Activated CD4-positive, alpha-beta T cell treated with anti-CD3 and anti-CD28 coated beads, Interleukin-2, amount 10 ng/mL, durations not matched to agents 7 days and 5 days (primary cell): ENCODE results near the gene FBP2. TPM values are rescaled to one million over a fixed set of nuclear protein-coding genes. Genes with fewer than 3 reads are reported as not detected.

ENCODE experiments used
- total RNA-seq, 2 experiments: library from RNA; stranded (reverse); gene quantifications; one replicate each; pipeline ENCODE4 v1.2.3, GENCODE V29; 2021

Gene FBP2
- total RNA-seq, 2 experiments from 2014 or later = not detected

Other genes starting within 250 kb of the FBP2 start
- not detected for gene PCAT7, start 38.7 kb downstream of the FBP2 start, total RNA-seq
- under 1 TPM; 0.27 to 0.40 TPM for gene FBP1, start 45.7 kb upstream of the FBP2 start, total RNA-seq
- 10 to 100 TPM in 1 of 2 experiments, 1 to 10 TPM in 1; 9.7 to 10.7 TPM for gene AOPEP, start 132.9 kb upstream of the FBP2 start, total RNA-seq